Ovary (tissue), 3 donors: ENCODE data around the gene KIF7.

Experiments used
- POLR2A ChIP-seq: fragments of 450-650 bp; IDR thresholded peaks from one replicate; pipeline ENCODE4 v1.6.1; 2017; ENCODE audit warnings: antibody characterized with exemption, mild to moderate bottlenecking, moderate library complexity
- TF ChIP-seq, protein P1 (sequence below), 3 donors: fragments of 450-650 bp in 2 of 3; fragments of 200-600 bp in 1 of 3; IDR thresholded peaks; one replicate each; pipeline versions ENCODE4 v1.5.1 to v1.8.0; 2016 to 2022; ENCODE audit warnings: antibody characterized with exemption in 3 of 3, mild to moderate bottlenecking in 1 of 3
- donor health status: DM: no; HTN: no; CAD: no.

- no peak for TF ChIP-seq POLR2A
- TF ChIP-seq, protein P1, sequence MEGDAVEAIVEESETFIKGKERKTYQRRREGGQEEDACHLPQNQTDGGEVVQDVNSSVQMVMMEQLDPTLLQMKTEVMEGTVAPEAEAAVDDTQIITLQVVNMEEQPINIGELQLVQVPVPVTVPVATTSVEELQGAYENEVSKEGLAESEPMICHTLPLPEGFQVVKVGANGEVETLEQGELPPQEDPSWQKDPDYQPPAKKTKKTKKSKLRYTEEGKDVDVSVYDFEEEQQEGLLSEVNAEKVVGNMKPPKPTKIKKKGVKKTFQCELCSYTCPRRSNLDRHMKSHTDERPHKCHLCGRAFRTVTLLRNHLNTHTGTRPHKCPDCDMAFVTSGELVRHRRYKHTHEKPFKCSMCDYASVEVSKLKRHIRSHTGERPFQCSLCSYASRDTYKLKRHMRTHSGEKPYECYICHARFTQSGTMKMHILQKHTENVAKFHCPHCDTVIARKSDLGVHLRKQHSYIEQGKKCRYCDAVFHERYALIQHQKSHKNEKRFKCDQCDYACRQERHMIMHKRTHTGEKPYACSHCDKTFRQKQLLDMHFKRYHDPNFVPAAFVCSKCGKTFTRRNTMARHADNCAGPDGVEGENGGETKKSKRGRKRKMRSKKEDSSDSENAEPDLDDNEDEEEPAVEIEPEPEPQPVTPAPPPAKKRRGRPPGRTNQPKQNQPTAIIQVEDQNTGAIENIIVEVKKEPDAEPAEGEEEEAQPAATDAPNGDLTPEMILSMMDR (IDR thresholded peaks at IDR 0.05), result no peak
Measured at GRCh38 chr15:89649716-89650115, 5.6 kb downstream of the KIF7 start.
